ENCODE data around the gene COG3. TPM values are rescaled to one million over a fixed set of nuclear protein-coding genes. Genes with fewer than 3 reads are reported as not detected.

COG3 gene
- total RNA-seq, 2 experiments from 2014 or later, result 24.6 to 26.5 TPM

DNA sequence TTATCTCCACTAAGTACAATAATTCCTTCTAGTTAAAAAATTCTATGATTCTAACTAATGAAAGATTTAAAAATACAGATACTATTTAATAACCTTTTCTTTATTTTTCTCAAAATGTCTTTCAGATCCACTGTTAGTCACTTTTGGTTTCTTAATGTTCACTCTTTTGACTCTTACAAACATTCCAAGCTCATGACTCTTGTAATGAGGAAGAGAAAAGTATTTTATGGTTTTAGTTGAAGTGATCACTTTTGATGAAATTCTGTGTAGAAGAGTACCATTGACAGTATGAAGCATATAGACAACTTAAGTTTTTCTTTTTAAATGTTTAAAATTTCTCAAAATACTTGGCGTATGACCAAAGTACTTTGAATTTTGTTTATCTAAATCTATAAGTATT lies 27.8 kb downstream of the COG3 start:
- no peak overlapping the region for H3K27ac Mint-ChIP-seq
- ChIA-PET POLR2A (interaction anchor here (0.5 kb wide), 1 partner anchor 803 kb away, joined by 3 read pairs; no protein-coding TSS in a partner anchor), CTCF (interaction anchor here (1.6 kb wide), 1 partner anchor 122 kb away, joined by 5 read pairs; no protein-coding TSS in a partner anchor)
- peaks cover 2% of the 10 kb centered on the region for H3K4me1 Mint-ChIP-seq
- H3K9me3 Mint-ChIP-seq, result no peaks in the 10 kb centered on the region
- no peaks in the 10 kb centered on the region for H3K27me3 Mint-ChIP-seq
- H3K36me3 Mint-ChIP-seq (ENCODE audit: low read depth), result peaks cover 41% of the 10 kb centered on the region
- H3K4me3 Mint-ChIP-seq, result no peak overlapping the region
- no peak for DNase-seq

DNA sequence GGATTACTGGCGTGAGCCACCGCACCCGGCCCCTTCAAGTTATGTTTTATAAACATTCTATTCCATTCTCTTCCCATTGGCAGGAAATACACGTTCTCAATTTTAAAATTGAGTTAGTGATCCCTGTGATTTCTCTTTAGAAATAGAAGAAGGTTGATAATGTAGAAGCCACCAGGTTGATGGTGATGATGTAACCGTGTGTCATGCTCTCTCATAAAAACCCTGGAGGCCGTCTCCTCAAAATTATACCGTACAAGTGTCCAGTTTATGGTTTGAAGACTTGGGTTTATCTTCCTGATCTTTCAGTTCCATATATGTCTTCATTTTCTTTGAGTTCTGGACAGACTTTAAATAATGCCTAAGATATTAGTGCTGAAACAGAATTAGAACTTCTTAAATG lies 32.2 kb downstream of the COG3 start:
- Mint-ChIP-seq H3K27me3 (no peaks in the 10 kb centered on the region), H3K36me3 (ENCODE audit: low read depth) (peaks cover 49% of the 10 kb centered on the region), H3K4me1 (peaks cover 11% of the 10 kb centered on the region), H3K4me3 (no peak overlapping the region), H3K9me3 (no peaks in the 10 kb centered on the region), H3K27ac (no peak overlapping the region)
- no peak for DNase-seq
- ChIA-PET POLR2A (interaction anchor here (2.3 kb wide), 1 partner anchor 32 kb away, joined by 5 read pairs; the partner anchor contains the start of gene COG3), CTCF (no interaction called here)

DNA sequence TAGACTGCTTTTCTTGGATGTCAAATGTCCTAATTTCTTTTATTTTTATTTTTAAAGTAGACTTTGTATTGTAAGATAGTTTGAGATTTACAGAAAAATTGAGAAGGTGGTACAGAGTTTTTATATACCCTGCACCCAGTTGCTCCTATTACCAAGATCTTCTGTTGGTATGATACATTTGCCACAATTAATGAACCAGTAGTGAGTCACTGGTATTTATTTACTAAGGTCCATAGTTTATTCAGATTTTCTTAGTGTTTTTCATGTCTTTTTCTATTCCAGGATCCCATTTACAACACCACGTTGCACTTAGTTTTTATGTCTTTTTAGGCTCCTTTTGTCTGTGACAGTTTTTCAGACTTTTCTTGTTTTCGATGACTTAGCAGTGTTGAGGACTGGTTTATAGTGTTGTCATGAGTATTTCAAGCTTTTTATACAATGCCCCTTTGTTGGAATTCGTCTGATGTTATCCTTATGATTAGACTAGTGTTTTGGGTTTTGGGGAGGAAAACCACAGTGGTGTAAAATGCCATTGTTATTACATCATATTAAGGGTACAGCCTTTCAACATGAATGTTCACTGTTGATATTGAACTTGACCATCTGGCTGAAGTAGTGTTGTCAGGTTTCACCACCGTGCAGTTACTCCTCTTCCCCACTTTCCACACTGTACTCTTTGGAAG lies 35.9 kb downstream of the COG3 start:
- peak overlapping the region; percentile 42 for H3K27ac Mint-ChIP-seq
- H3K4me3 Mint-ChIP-seq, result no peak overlapping the region
- H3K27me3 Mint-ChIP-seq, result no peaks in the 10 kb centered on the region
- DNase-seq, result no peak
- ChIA-PET POLR2A (no interaction called here), CTCF (interaction anchor here (0.7 to 1.6 kb wide), 2 partner anchors 10 to 12 kb away, joined by 3 read pairs; no protein-coding TSS in a partner anchor)
- no peaks in the 10 kb centered on the region for H3K9me3 Mint-ChIP-seq
- peaks cover 11% of the 10 kb centered on the region for H3K4me1 Mint-ChIP-seq
- H3K36me3 Mint-ChIP-seq (ENCODE audit: low read depth), result peaks cover 65% of the 10 kb centered on the region

DNA sequence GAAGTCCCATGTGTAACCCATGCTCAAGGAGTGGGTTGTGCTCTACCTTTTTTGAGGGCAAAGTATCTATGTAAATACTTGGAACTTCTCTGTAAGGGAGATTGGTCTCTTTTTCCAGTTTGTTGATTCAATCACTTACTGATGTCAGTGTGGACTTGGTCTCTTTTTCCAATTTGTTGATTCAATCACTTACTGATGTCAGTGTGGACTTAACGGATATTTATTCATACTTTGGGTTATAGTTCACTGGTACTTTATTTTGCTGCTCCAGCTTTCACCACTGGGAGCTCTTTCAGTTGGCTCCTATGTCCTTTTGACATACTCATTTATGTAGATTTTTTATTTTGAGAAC lies 36.4 kb downstream of the COG3 start:
- H3K27ac Mint-ChIP-seq, result peak overlapping the region; percentile 42
- no peak overlapping the region for H3K4me3 Mint-ChIP-seq
- peaks cover 11% of the 10 kb centered on the region for H3K4me1 Mint-ChIP-seq
- CTCF ChIA-PET, result interaction anchor here (0.7 to 1.6 kb wide), 2 partner anchors 9 to 11 kb away, joined by 3 read pairs; no protein-coding TSS in a partner anchor
- peaks cover 66% of the 10 kb centered on the region for H3K36me3 Mint-ChIP-seq (ENCODE audit: low read depth)
- H3K9me3 Mint-ChIP-seq, result no peaks in the 10 kb centered on the region
- POLR2A ChIA-PET, result no interaction called here
- no peak for DNase-seq
- no peaks in the 10 kb centered on the region for H3K27me3 Mint-ChIP-seq

GRCh38 chr13:45503658-45504057 lies 38.9 kb downstream of the COG3 start:
- H3K9me3 Mint-ChIP-seq, result no peaks in the 10 kb centered on the region
- H3K36me3 Mint-ChIP-seq (ENCODE audit: low read depth), result peaks cover 62% of the 10 kb centered on the region
- H3K27ac Mint-ChIP-seq, result no peak overlapping the region
- peaks cover 11% of the 10 kb centered on the region for H3K4me1 Mint-ChIP-seq
- H3K4me3 Mint-ChIP-seq, result no peak overlapping the region
- ChIA-PET POLR2A (no interaction called here), CTCF (interaction anchor here (0.6 to 0.9 kb wide), 2 partner anchors 10 to 132 kb away, joined by 3 to 4 read pairs; no protein-coding TSS in a partner anchor)
- no peaks in the 10 kb centered on the region for H3K27me3 Mint-ChIP-seq
- no peak for DNase-seq

DNA sequence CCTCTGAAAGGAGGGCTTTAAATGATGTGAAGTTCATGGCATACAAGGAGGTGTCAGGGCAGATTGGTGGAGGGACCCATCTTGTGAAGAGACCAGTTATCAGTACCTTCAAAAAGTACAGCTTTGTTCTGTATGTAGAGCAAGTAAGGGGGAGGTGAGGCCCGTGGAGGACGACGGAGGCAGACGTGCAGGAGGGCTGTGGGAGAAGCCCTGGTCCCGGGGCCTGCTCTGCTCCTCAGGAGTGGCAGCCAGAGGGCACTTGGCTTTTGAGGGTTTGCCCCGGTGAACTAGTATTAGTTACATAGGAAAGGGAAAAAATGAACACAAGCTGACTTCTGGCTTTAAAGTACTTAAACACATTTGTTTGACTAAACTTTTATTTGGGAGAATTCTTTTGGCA lies 42.1 kb downstream of the COG3 start:
- CTCF ChIA-PET, result no interaction called here
- H3K4me3 Mint-ChIP-seq, result no peak overlapping the region
- H3K27me3 Mint-ChIP-seq, result no peaks in the 10 kb centered on the region
- H3K36me3 Mint-ChIP-seq (ENCODE audit: low read depth), result peaks cover 62% of the 10 kb centered on the region
- no peak for DNase-seq
- H3K4me1 Mint-ChIP-seq, result peaks cover 5% of the 10 kb centered on the region
- H3K9me3 Mint-ChIP-seq, result no peaks in the 10 kb centered on the region
- POLR2A ChIA-PET, result no interaction called here
- H3K27ac Mint-ChIP-seq, result no peak overlapping the region

DNA sequence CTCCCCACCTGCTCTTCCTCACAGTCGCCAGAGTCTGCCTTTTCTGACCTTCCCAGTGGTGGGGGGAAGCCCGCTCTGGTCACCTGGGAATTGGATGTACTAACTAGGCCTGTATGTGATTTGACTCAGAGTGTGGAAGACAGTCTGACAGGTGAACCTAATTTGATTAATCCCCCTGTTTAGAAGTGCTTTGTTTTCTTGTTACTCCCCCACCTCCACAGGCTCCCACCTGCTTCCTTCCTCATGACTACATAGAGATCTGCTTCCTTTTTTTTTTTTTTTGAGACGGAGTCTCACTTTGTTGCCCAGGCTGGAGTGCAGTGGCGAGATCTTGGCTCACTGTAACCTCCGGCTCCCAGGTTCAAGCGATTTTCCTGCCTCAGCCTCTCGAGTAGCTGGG lies 44.0 kb downstream of the COG3 start:
- no peak overlapping the region for H3K4me3 Mint-ChIP-seq
- H3K9me3 Mint-ChIP-seq, result no peaks in the 10 kb centered on the region
- POLR2A ChIA-PET, result no interaction called here
- H3K27ac Mint-ChIP-seq, result no peak overlapping the region
- H3K4me1 Mint-ChIP-seq, result peaks cover 10% of the 10 kb centered on the region
- H3K36me3 Mint-ChIP-seq (ENCODE audit: low read depth), result peaks cover 55% of the 10 kb centered on the region
- CTCF ChIA-PET, result interaction anchor here (0.9 to 1.6 kb wide), 2 partner anchors 9 to 140 kb away, joined by 3 read pairs; no protein-coding TSS in a partner anchor
- H3K27me3 Mint-ChIP-seq, result no peaks in the 10 kb centered on the region
- DNase-seq, result no peak

GRCh38 chr13:45510672-45511071 lies 45.9 kb downstream of the COG3 start:
- no peak for DNase-seq
- ChIA-PET POLR2A (no interaction called here), CTCF (interaction anchor here (0.7 to 1.6 kb wide), 4 partner anchors 10 to 811 kb away, joined by 3 to 5 read pairs (median 4); no protein-coding TSS in a partner anchor)
- Mint-ChIP-seq H3K36me3 (ENCODE audit: low read depth) (peaks cover 60% of the 10 kb centered on the region), H3K9me3 (no peaks in the 10 kb centered on the region), H3K27ac (no peak overlapping the region), H3K27me3 (no peaks in the 10 kb centered on the region), H3K4me1 (peaks cover 14% of the 10 kb centered on the region), H3K4me3 (no peak overlapping the region)

GRCh38 chr13:45511310-45512097 lies 46.8 kb downstream of the COG3 start:
- H3K9me3 Mint-ChIP-seq, result no peaks in the 10 kb centered on the region
- no peak for DNase-seq
- CTCF ChIA-PET, result interaction anchor here (1.2 kb wide), 1 partner anchor 10 kb away, joined by 3 read pairs; no protein-coding TSS in a partner anchor
- peaks cover 59% of the 10 kb centered on the region for H3K36me3 Mint-ChIP-seq (ENCODE audit: low read depth)
- H3K4me3 Mint-ChIP-seq, result no peak overlapping the region
- POLR2A ChIA-PET, result no interaction called here
- peaks cover 19% of the 10 kb centered on the region for H3K4me1 Mint-ChIP-seq
- H3K27me3 Mint-ChIP-seq, result no peaks in the 10 kb centered on the region
- peak overlapping the region; percentile 72 for H3K27ac Mint-ChIP-seq

DNA sequence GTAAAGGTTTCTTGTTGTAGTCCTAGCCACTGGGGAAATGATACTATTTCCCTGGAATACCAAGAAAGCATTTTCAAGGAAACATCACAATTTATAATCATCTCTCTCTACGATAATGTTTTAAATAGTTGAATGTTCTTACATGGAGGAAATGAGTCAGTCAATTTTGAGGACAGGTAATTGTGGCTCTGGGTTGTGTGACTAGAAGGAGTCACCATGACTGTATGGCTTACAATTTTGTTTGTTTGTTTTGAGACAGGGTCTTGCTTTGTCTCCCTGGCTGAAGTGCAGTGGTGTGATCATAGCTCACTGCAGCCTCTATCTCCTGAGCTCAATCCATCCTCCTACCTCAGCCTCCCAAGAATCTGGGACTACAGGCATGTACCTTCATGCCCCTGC lies 47.4 kb downstream of the COG3 start:
- ChIA-PET CTCF (interaction anchor here (1.2 kb wide), 1 partner anchor 10 kb away, joined by 3 read pairs; no protein-coding TSS in a partner anchor), POLR2A (no interaction called here)
- Mint-ChIP-seq H3K27ac (peak overlapping the region; percentile 72), H3K27me3 (no peaks in the 10 kb centered on the region), H3K36me3 (ENCODE audit: low read depth) (peaks cover 58% of the 10 kb centered on the region), H3K9me3 (no peaks in the 10 kb centered on the region), H3K4me3 (no peak overlapping the region), H3K4me1 (peaks cover 23% of the 10 kb centered on the region)
- no peak for DNase-seq

DNA sequence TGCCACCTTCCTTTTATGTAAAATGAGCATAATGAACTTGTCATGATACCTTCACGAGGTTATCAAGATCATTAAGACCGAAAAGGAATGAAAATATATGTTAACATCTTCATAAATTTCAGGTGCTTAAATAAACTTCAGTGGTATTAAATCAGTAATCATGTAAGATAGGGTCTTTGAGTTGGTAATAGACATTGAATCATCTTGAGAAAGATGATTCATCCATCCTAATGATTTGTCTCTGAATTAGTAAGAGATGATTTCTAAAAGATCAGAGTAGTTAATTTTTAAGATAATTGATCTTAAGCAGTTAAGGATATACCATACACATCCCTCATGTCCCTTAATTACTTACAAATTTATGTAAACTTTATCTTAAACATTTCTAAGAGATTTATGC lies 52.0 kb downstream of the COG3 start:
- H3K9me3 Mint-ChIP-seq, result no peaks in the 10 kb centered on the region
- H3K27ac Mint-ChIP-seq, result no peak overlapping the region
- ChIA-PET CTCF (no interaction called here), POLR2A (no interaction called here)
- H3K4me3 Mint-ChIP-seq, result no peak overlapping the region
- peaks cover 41% of the 10 kb centered on the region for H3K4me1 Mint-ChIP-seq
- no peaks in the 10 kb centered on the region for H3K27me3 Mint-ChIP-seq
- H3K36me3 Mint-ChIP-seq (ENCODE audit: low read depth), result peaks cover 68% of the 10 kb centered on the region
- DNase-seq, result no peak

GRCh38 chr13:45518525-45519245 lies 53.9 kb downstream of the COG3 start:
- Mint-ChIP-seq H3K36me3 (ENCODE audit: low read depth) (peaks cover 65% of the 10 kb centered on the region), H3K4me1 (peaks cover 35% of the 10 kb centered on the region), H3K27ac (no peak overlapping the region), H3K9me3 (no peaks in the 10 kb centered on the region), H3K27me3 (no peaks in the 10 kb centered on the region), H3K4me3 (no peak overlapping the region)
- ChIA-PET CTCF (interaction anchor here (0.7 to 1.1 kb wide), 2 partner anchors 9 to 148 kb away, joined by 3 read pairs; no protein-coding TSS in a partner anchor), POLR2A (no interaction called here)
- no peak for DNase-seq

DNA sequence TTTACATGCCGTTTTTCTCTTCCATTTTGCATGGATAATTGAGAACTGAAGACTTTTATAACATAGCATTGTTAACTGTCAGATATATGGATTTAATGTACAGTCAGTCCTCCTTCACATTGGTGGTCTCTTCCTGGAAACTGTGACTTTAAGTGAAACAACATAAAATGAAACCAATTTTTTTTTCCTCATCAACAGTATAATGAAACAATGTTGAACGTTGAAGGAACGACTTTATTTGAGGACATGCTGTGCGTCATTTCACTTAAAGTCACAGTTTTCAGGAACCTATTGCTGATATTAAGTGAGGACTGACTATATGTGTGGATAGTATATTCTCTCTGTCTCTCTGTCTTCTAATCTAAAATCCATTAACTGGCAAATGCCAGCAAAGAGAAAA lies 54.8 kb downstream of the COG3 start:
- H3K27me3 Mint-ChIP-seq, result no peaks in the 10 kb centered on the region
- H3K4me3 Mint-ChIP-seq, result no peak overlapping the region
- peaks cover 67% of the 10 kb centered on the region for H3K36me3 Mint-ChIP-seq (ENCODE audit: low read depth)
- no peak for DNase-seq
- H3K27ac Mint-ChIP-seq, result peak overlapping the region; percentile 4
- peaks cover 35% of the 10 kb centered on the region for H3K4me1 Mint-ChIP-seq
- H3K9me3 Mint-ChIP-seq, result no peaks in the 10 kb centered on the region
- ChIA-PET POLR2A (no interaction called here), CTCF (interaction anchor here (0.7 kb wide), 1 partner anchor 106 kb away, joined by 3 read pairs; no protein-coding TSS in a partner anchor)

Measured in activated CD4-positive, alpha-beta memory T cell treated with anti-CD3 and anti-CD28 coated beads, Interleukin-2, amount 10 ng/mL, durations not matched to agents 7 days and 5 days (primary cell).